Measurements from ENCODE around the gene TRAPPC5. TPM values are rescaled to one million over a fixed set of nuclear protein-coding genes. Genes with fewer than 3 reads are reported as not detected.
A peak's percentile ranks its signal among the peaks of the same experiment; 100 is the strongest.

TRAPPC5 gene
- total RNA-seq, 4 donors from 2014 or later, result 46.8 to 111 (median 93.1) TPM

DNA sequence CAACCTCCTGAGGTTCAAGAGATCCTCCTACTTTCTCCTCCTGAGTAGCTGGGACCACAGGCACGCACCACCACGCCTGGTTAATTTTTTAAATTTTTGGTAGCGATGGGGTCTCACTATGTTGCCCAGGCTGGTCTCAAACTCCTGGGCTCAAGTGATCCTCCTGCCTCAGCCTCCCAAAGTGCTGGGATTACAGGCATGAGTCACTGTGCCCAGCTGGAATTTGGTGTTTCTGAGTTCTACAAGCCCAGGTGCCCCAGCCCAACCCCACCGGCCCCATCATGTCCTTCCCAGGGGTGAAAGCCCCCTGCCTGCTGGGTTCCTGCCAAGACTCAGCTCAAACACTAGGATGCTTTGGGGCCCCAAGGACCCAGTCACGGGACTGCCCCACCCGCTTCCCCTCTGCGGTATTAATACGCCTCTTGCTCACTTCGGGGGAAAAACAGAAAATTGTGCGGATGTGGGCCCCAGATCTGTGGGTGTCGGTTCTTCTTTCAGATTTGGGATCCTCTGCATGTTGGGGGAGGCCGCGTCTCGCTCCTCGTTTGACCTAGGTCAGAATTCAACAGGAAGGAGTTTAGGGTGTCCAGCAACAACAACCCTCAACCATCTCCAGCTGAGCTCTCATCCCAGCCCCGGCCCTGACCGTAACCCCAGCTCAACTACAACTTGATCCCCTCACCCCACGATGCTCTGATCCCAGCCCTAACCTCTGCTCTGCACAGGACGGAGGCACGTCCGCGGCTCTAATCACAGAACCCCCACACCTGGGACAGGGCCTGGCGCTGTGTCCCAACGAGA lies 25.0 kb downstream of the TRAPPC5 start:
- DNase-seq, result peak in 1 of 2 donors; percentile 8
- Histone ChIP-seq H3K9me3 (no peaks in the 10 kb centered on the region), H3K27ac (no peak overlapping the region), H3K27me3 (no peaks in the 10 kb centered on the region), H3K4me1 (no peaks in the 10 kb centered on the region), H3K36me3 (no peaks in the 10 kb centered on the region), H3K4me3 (replicated peaks in 1 of 3) (no peak overlapping the region)
- intact Hi-C loops (cut with DNase I), result no loop called here
- TF ChIP-seq, protein P1, sequence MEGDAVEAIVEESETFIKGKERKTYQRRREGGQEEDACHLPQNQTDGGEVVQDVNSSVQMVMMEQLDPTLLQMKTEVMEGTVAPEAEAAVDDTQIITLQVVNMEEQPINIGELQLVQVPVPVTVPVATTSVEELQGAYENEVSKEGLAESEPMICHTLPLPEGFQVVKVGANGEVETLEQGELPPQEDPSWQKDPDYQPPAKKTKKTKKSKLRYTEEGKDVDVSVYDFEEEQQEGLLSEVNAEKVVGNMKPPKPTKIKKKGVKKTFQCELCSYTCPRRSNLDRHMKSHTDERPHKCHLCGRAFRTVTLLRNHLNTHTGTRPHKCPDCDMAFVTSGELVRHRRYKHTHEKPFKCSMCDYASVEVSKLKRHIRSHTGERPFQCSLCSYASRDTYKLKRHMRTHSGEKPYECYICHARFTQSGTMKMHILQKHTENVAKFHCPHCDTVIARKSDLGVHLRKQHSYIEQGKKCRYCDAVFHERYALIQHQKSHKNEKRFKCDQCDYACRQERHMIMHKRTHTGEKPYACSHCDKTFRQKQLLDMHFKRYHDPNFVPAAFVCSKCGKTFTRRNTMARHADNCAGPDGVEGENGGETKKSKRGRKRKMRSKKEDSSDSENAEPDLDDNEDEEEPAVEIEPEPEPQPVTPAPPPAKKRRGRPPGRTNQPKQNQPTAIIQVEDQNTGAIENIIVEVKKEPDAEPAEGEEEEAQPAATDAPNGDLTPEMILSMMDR (IDR thresholded peaks at IDR 0.05), result no peak
- TF ChIP-seq POLR2A (IDR thresholded peaks at IDR 0.05), result no peak
- WGBS, 2 donors, result 65 to 74% methylated on average over 23 to 24 of the region's 24 CpGs

DNA sequence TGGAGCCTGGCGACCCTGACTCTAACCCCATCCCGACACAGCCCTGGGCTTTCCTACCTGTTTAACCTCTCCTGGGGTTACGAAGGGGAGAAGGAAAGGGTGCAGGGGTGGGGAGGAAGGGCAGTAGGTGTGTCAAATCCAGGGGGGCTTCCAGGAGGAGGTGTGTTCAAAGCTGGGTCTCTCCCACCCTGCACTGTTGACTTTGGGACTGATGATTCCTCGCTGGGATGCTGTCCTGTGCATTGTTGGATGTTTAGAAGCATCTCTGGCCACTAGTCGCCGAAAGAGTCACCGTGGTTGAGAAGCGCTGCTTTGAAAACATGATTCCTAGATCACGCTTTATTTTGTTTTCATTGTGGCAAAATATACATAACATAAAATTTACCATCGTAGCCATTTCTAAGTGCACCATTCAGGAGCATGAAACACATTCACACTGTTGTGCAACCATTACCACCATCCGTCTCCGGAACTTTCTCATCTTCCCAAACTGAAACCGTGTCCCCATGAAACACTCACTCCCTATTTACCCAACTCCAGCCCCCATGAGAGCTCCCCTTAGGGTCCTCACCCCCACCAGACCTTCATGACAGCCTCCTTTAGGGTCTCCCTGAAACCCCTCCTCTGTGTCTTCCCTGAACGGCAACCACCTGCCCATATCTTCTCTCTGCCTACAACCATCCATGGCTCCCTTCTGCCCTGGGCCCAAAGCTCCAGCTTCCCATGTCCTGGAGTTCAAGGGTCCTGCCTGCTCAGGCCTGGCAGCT lies 25.7 kb downstream of the TRAPPC5 start:
- H3K9me3 ChIP-seq, result no peaks in the 10 kb centered on the region
- no peaks in the 10 kb centered on the region for H3K36me3 ChIP-seq
- WGBS, 2 donors, result 78 to 80% methylated on average over 14 of the region's 14 CpGs
- H3K4me3 ChIP-seq (replicated peaks in 1 of 3), result no peak overlapping the region
- H3K27me3 ChIP-seq, result no peaks in the 10 kb centered on the region
- TF ChIP-seq POLR2A (IDR thresholded peaks at IDR 0.05), result no peak
- TF ChIP-seq, protein P1 (IDR thresholded peaks at IDR 0.05), result no peak
- H3K27ac ChIP-seq, result no peak overlapping the region
- DNase-seq, result no peak
- H3K4me1 ChIP-seq, result no peaks in the 10 kb centered on the region
- intact Hi-C loops (cut with DNase I), result no loop called here

DNA sequence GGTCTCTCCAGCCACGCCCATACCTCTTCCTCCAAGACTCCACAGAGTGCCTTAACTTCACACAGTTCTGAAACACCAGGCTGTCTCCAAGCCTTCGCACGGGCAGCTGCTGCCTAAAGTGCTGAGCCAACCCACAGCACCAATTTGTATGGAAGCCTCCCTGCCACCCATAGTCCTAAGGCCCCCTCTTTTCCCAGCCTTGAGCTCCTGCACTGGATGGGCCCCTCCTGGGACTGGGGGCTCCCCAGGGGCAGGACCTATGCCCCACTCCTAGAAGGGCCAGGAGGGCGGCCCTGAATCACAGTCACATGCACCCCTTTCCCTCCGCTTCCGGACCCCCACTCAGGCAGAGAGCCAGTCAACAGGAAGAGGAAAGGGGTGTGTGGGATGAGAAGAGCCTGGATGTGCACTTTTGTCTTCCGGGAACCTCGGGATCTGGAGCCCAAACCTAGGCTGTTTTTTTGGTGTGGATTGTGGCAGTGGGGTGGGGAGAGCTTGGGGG lies 26.4 kb downstream of the TRAPPC5 start:
- no peak overlapping the region for H3K27ac ChIP-seq
- H3K4me3 ChIP-seq (replicated peaks in 1 of 3), result no peak overlapping the region
- H3K27me3 ChIP-seq, result no peaks in the 10 kb centered on the region
- no peaks in the 10 kb centered on the region for H3K4me1 ChIP-seq
- intact Hi-C loops (cut with DNase I), result no loop called here
- H3K36me3 ChIP-seq, result no peaks in the 10 kb centered on the region
- H3K9me3 ChIP-seq, result no peaks in the 10 kb centered on the region
- no peak for DNase-seq
- TF ChIP-seq, protein P1 (IDR thresholded peaks at IDR 0.05), result no peak
- TF ChIP-seq POLR2A (IDR thresholded peaks at IDR 0.05), result no peak
- 62% methylated on average over 7 to 8 of the region's 8 CpGs for WGBS, 2 donors

DNA sequence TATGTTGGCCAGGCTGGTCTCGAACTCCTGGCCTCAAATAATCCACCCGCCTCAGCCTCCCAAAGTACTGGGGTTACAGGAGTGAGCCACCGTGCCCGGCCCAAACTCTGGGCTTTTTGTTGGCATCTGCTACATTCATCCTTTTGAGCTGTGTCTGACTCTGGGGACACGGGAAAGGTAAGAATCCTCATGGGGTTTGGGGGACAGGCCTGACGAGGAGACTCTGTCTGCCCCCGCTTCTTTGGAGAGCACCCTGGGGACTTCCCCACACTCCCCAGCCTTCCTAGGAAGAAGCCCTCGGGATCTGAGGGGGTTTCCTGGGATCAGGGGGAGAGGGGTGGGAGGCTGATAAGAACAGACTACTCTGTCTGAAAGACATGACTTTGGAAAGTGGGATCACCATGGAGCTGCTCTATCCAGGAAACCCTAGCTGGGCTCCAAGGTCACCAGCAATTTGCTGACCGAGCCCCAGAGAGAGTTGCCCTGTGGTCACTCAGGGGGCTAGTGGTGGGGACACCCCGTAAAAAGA lies 29.4 kb downstream of the TRAPPC5 start:
- Histone ChIP-seq H3K4me1 (no peaks in the 10 kb centered on the region), H3K27me3 (no peaks in the 10 kb centered on the region), H3K4me3 (replicated peaks in 1 of 3) (no peak overlapping the region), H3K9me3 (no peaks in the 10 kb centered on the region), H3K27ac (no peak overlapping the region), H3K36me3 (no peaks in the 10 kb centered on the region)
- TF ChIP-seq, protein P1 (IDR thresholded peaks at IDR 0.05), result no peak
- TF ChIP-seq POLR2A (IDR thresholded peaks at IDR 0.05), result no peak
- no peak for DNase-seq
- 79 to 85% methylated on average over 8 to 10 of the region's 10 CpGs for WGBS, 2 donors
- intact Hi-C loops (cut with DNase I), result no loop called here

Measured in thyroid gland (tissue), 4 donors.